Retina (tissue), 1 donor: Measurements from ENCODE around the gene APEX2.
"Not testable (repeated sequence)": the region's sequence is repeated elsewhere in the genome, so short reads cannot be mapped to it uniquely, and the experiment has no call there.

Source experiments
- DNase-seq: peaks from one replicate; pipeline ENCODE4 v3.0.0-alpha.2; 2016

APEX2 gene

GRCh38 chrX:54999717-55000598, at the start of gene APEX2:
Gene APEX2, plus strand, starts transcription at chrX:55000363. Its CDS starts 60 bp downstream, at chrX:55000423.
- peak; percentile 94 for DNase-seq

DNA sequence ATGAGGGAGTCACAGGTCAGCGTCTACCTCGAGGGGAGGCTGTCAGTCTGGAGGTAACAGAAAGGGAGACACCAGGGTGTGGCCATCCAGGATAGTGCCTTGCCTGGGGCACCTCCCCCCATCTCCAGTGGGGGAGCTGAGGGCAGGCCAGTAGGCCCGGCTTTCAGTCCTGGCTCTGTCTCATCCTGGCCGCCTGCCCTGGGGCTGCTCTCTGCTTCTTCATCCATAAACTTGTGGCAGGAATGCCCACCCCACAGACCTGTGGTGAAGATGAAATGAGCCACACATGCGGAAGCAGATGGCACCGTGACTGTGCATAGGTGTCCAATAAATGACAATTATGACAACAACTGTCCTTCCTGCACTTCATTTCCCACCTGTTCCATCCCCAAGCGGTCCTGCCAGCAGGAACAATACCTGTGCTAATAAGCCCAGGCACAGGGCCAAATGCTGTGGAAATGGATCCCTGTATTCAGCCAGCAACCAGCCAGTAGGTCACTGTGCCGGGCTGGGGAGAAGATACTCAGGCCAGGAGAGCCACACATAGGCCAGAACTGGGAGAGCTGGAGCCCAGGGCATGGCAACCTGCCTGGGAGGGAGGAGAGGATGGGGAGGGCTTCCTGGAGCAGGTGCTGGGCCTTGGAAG, 49.3 kb upstream of the APEX2 start:
- DNase-seq = no peak

DNA sequence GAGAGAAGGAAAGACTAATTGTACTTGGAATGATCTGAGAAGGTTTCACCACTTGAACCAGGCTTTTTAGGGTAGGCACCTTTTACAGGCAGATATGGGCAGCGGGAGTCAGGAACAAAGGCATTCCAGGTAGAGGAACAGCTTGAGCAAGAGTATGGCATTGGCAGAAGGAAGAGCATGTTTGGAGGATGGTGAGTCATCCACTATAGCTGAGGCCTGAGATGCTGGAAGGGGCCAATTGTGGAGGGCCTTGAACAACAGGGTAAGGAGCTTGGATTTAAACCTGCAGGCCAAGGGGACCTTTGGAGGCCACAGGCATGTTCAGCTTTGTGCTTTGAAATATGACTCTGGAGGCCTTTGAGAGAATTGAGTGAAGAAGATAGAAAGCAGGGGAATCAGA, 38.4 kb upstream of the APEX2 start:
- no peak for DNase-seq

DNA sequence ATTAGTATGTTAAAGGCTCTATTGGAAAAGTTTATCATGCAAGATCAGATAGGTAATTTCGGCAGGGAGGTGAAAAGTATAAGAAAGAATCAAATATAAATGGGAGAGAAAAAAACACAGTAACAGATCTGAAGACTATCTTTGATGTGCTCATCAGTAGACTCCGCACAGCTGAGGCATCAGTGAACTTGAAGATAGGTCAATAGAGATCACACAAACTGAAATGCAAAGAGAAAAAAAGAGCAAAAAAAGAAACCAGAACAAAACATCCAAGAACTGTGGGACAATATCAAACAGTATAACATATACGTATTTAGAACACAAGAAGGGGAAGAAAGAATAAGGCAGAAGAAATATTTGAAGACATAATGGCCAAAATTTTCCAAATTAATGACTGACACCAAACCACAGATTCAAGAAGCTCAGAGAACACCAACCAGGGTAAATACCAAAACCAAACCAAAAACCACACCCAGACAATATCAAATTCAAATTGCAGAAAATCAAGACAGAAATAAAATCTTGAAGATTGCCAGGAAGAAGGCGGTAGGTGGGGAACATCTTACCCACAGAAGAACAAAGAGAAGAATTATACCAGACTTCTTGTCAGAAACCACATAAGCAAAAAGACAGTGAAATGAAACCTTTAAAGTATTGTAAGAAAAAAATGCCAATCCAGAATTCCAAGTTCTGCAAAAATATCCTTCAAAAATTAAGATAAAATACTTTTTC, 35.2 kb upstream of the APEX2 start:
- DNase-seq = no peak

GRCh38 chrX:54977387-54977786, 22.8 kb upstream of the APEX2 start:
- DNase-seq = no peak

GRCh38 chrX:54978448-54978847, 21.7 kb upstream of the APEX2 start:
- DNase-seq = no peak

DNA sequence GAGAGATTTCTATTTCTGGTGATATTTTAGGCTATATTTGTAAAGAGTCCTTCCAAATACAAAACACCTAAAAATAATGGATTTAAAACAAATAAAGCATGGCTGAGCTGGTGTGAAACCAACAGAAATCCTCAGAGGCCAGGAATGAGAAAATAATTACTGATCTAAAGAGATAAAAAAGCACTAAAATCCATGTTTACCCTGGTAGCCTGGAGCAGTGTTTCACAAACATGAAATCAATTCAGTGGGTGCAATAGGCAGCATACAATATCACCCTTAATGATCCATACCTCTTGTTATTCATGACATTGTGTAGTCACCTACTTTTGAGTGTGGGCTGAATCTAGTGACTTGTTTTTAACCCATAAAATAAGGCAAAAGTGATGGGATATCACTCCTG, 20.7 kb upstream of the APEX2 start:
- no peak for DNase-seq

GRCh38 chrX:54980334-54980733, 19.8 kb upstream of the APEX2 start:
- DNase-seq = no peak

- not testable (repeated sequence) for DNase-seq
These were observed 16.9 kb upstream of the APEX2 start for GRCh38 chrX:54983306-54983705.

- no peak for DNase-seq
These were observed 8.5 kb upstream of the APEX2 start for GRCh38 chrX:54991706-54992105.

DNA sequence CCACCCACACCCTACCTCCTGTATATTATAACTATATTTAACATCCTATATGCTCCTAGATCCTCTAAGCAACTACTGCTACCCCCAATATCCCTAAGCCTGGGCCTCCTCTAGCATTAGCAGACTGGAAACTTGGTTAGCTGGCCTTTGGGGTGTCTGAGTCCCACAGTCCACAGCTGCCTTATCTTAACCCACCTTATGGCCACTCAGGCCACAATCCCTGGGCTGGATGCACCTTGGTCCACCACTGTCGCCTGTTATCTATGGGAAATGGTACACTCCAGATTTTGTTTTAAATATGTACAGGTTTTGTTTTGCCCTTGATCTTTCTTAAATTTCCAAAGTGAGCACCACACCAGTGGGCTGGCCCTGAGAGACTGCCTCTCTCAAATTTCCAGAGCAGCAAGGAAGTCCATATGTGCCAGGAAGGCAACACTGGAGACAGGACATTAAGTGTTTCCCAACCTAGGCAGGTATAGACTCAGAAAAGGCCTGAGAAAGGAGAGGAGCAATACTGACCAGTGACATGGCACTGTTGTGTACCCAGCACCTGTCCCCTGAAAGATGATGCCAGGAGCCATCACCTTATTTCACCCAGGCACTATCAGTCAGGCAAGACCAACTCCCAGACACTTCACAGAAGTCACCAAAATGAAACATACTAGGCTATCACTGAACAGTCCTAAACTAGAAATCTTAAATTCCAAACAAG, 7.1 kb upstream of the APEX2 start:
- DNase-seq = no peak

GRCh38 chrX:54994099-54994498, 6.1 kb upstream of the APEX2 start, which contains the start of gene PFKFB1:
Gene PFKFB1, minus strand, starts transcription at chrX:54994188. Its CDS starts 181 bp downstream, at chrX:54994007.
- no peak for DNase-seq

- DNase-seq = no peak
These were observed 5.4 kb upstream of the APEX2 start for GRCh38 chrX:54994668-54995351.

DNA sequence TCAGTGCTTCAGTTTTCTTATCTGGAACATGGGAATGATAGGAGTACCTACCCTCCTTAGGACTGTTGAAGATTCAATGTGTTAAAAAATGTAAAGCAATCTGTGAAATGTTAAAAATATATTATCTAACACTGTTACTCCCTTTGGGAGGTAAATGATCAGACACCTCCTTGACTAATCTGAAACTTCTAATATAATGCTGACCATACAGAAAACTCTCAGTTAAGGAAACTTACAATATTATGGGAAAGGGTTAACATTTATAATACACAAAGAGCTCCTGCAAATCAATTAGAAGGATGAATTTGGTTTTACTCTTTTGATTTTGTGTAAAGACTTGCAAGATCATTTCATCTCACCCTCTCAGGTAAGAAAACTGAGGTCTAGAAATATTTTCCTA, 4.5 kb upstream of the APEX2 start:
- no peak for DNase-seq

GRCh38 chrX:55004231-55004630, 4.1 kb downstream of the APEX2 start:
- no peak for DNase-seq

DNA sequence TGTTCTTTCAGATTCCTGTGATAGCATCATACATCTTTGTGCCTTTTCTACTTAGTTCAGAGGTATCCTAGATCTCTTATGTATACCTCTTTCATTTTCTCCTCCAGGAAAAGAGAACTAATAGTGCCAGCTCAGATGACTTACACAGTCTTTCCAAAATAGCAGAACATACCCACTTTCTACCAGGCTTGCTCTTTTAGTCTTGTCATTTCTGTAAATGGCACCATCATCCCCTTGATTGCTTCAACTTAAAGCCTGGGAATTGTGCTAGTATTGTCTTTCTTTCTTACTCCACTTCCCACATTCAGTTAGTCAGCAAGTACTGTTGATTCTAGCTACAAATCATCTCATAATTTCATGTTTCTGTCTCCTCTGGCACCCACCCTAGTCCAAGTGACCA, 5.1 kb downstream of the APEX2 start:
- no peak for DNase-seq

DNA sequence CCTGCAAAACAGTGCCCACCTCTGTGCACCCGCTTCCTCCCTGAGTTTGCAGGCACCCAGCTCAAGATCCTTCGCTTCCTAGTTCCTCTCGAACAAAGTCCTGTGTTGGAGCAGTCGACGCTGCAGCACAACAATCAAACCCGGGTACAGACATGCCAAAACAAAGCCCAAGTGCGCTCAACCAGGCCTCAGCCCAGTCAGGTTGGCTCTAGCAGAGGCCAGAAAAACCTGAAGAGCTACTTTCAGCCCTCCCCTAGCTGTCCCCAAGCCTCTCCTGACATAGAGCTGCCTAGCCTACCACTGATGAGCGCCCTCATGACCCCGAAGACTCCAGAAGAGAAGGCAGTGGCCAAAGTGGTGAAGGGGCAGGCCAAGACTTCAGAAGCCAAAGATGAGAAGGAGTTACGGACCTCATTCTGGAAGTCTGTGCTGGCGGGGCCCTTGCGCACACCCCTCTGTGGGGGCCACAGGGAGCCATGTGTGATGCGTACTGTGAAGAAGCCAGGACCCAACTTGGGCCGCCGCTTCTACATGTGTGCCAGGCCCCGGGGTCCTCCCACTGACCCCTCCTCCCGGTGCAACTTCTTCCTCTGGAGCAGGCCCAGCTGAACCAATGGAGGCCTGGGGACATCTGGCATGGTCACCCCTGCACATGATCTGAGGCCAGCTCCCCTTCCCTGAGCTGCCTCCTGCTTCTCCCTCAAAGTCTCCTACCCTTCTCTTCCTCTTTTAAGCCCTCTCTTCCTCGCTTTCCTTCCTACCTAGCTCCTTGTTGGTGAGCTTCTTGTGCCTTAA, 6.9 kb downstream of the APEX2 start:
- DNase-seq = no peak

DNA sequence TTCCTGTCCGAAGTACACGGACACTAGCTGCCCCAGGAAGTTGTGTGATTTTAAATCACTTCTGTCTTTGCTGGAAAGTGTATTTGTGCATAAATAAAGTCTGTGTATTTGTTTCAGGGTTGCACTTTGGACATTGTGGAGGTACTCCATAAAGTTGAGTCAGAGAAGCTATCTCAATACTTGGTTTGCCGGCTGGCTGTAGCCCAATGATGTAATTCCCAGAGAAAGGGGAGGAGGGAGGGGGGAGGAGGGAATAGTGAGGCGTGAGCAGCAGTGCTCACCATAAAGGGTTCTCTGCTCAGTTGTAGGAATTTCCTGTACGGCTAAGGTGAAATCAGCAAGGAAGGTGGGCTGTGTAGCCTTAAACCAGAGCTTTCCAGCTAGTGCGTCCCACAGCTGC, 7.5 kb downstream of the APEX2 start:
- DNase-seq = no peak

GRCh38 chrX:55008571-55009358, 8.6 kb downstream of the APEX2 start:
- DNase-seq = no peak

GRCh38 chrX:55011294-55011693, 11.1 kb downstream of the APEX2 start:
- DNase-seq = no peak

GRCh38 chrX:55014897-55015299, 14.7 kb downstream of the APEX2 start:
- no peak for DNase-seq
